GM12878 (cell line): ENCODE data around the gene SPIB. TPM values are rescaled to one million over a fixed set of nuclear protein-coding genes. Genes with fewer than 3 reads are reported as not detected.

Source experiments
- ATAC-seq: fragments of 200-7000 bp; cut with Tn5 transposase; 3 replicates; pipeline ENCODE4 v1.9.1; 2020; ENCODE audit warnings: mild to moderate bottlenecking, moderate library complexity
- BruUV-seq: library from RNA; stranded (reverse); fragments of 400-500 nt; replicated peaks from 2 replicates; lab custom pipeline; 2021; lab: Mats Ljungman, UMichigan
- CTCF ChIA-PET: fragments of 300-600 bp; sonication (Branson Sonifier 250); formaldehyde crosslinking; extraction: SDS; loops from one replicate; lab custom pipeline; 2021; ENCODE audit warnings: inconsistent platforms; lab: Yijun Ruan, JAX
- POLR2A ChIA-PET: fragments of 350-600 bp; formaldehyde crosslinking; extraction: SDS; loops from one replicate; lab custom pipeline; 2021; ENCODE audit warnings: inconsistent platforms; lab: Charles Lee
- RAD21 ChIA-PET: fragments of 300-600 bp; sonication (Branson Sonifier 250); formaldehyde crosslinking; loops from one replicate; lab custom pipeline; 2023; ENCODE audit warnings: antibody characterized with exemption; ENCODE audit not compliant: unreplicated experiment; lab: Charles Lee
- SMC1A ChIA-PET: fragments of 300-600 bp; sonication (Branson Sonifier 250); formaldehyde crosslinking; loops from one replicate; lab custom pipeline; 2023; ENCODE audit not compliant: unreplicated experiment, uncharacterized antibody; lab: Charles Lee
- DNase-seq: peaks from one replicate; pipeline ENCODE4 v3.0.0-alpha.2; 2011; ENCODE audit warnings: low read depth, low spot score
- FAIRE-seq: peaks from 3 replicates; lab custom pipeline; 2011; peaks lifted over from hg19 to GRCh38; lab: Jason Lieb, UNC
- H2AFZ ChIP-seq: 2 replicates; pipeline ENCODE4 v1.6.0; 2011; ENCODE audit warnings: low read depth, low read length, control low read depth; ENCODE audit not compliant: control insufficient read depth
- H3K27ac ChIP-seq: 2 replicates; pipeline ENCODE4 v1.5.1; 2011; ENCODE audit warnings: control low read depth; ENCODE audit not compliant: control insufficient read depth, insufficient read depth
- H3K27me3 ChIP-seq, 2 experiments: replicated peaks in 1 of 2; 2 replicates each; pipeline versions ENCODE4 v1.6.0 to v1.6.1; 2011; ENCODE audit warnings: low read length in 1 of 2; ENCODE audit not compliant: control insufficient read depth in 2 of 2, insufficient read depth in 2 of 2
- H3K36me3 ChIP-seq, 2 experiments: 2 replicates each; pipeline ENCODE4 v1.5.1; 2011; ENCODE audit warnings: low read length in 1 of 2; ENCODE audit not compliant: control insufficient read depth in 2 of 2, insufficient read depth in 2 of 2
- H3K4me1 ChIP-seq: 2 replicates; pipeline ENCODE4 v1.6.1; 2011; ENCODE audit warnings: mild to moderate bottlenecking, low read length, moderate library complexity, mixed read lengths; ENCODE audit not compliant: control insufficient read depth, insufficient read depth
- H3K4me2 ChIP-seq: 2 replicates; pipeline ENCODE4 v1.6.0; 2011; ENCODE audit warnings: control low read depth; ENCODE audit not compliant: control insufficient read depth, insufficient read depth
- H3K4me3 ChIP-seq: fragments of 200-600 bp; sonication (generic); 2 replicates; pipeline ENCODE4 v1.5.1; 2016
- H3K79me2 ChIP-seq: 2 replicates; pipeline ENCODE4 v1.6.0; 2011; ENCODE audit warnings: low read length; ENCODE audit not compliant: control insufficient read depth, insufficient read depth
- H3K9ac ChIP-seq: 2 replicates; pipeline ENCODE4 v1.8.0; 2011; ENCODE audit warnings: low read length, control low read depth, mixed read lengths; ENCODE audit not compliant: control insufficient read depth, insufficient read depth
- H3K9me3 ChIP-seq: replicated peaks from 3 replicates; pipeline ENCODE4 v1.5.1; 2011; ENCODE audit warnings: mild to moderate bottlenecking, low read length; ENCODE audit not compliant: control insufficient read depth, insufficient read depth
- H4K20me1 ChIP-seq: 2 replicates; pipeline ENCODE4 v1.6.0; 2011; ENCODE audit not compliant: control insufficient read depth, insufficient read depth
- BCL11A ChIP-seq: IDR thresholded peaks from 2 replicates; pipeline ENCODE4 v1.6.1; 2011; ENCODE audit warnings: low read depth, low read length
- BHLHE40 ChIP-seq, 2 experiments: fragments of 450-650 bp in 1 of 2; IDR thresholded peaks; 2 replicates each; pipeline ENCODE4 v1.6.1; 2011 to 2017; ENCODE audit warnings: low read depth in 2 of 2, borderline replicate concordance in 1 of 2, improper control_type of control experiment in 1 of 2, low read length in 1 of 2, mild to moderate bottlenecking in 1 of 2
- CHD2 ChIP-seq: IDR thresholded peaks from 2 replicates; pipeline ENCODE4 v1.6.1; 2011; ENCODE audit warnings: low read depth, low read length, improper control_type of control experiment, borderline replicate concordance
- EP300 ChIP-seq, 2 experiments: fragments of 150-350 bp in 1 of 2; IDR thresholded peaks; 2 replicates each; pipeline ENCODE4 v1.6.1; 2011 to 2012; ENCODE audit warnings: low read depth in 2 of 2, low read length in 2 of 2, borderline replicate concordance in 1 of 2, improper control_type of control experiment in 1 of 2, inconsistent platforms in 1 of 2; ENCODE audit not compliant: control insufficient read depth in 1 of 2
- ESRRA ChIP-seq: IDR thresholded peaks from 2 replicates; pipeline ENCODE4 v1.6.1; 2012; ENCODE audit warnings: mild to moderate bottlenecking, low read length, improper control_type of control experiment
- NR2F1 ChIP-seq: fragments of 450-650 bp; conservative IDR thresholded peaks from 2 replicates; pipeline ENCODE4 v1.6.1; 2017; ENCODE audit warnings: mild to moderate bottlenecking
- PAX8 ChIP-seq: fragments of 450-650 bp; IDR thresholded peaks from 2 replicates; pipeline ENCODE4 v1.6.1; 2017; ENCODE audit warnings: mild to moderate bottlenecking, moderate library complexity
- POU2F2 ChIP-seq: IDR thresholded peaks from 3 replicates; pipeline ENCODE4 v1.6.1; 2011; ENCODE audit warnings: low read depth, mild to moderate bottlenecking, low read length, borderline replicate concordance
- RBBP5 ChIP-seq: fragments of 200-600 bp; sonication (generic); conservative IDR thresholded peaks from 2 replicates; pipeline ENCODE4 v1.6.1; 2016
- SIN3A ChIP-seq: IDR thresholded peaks from 2 replicates; pipeline ENCODE4 v1.6.1; 2012; ENCODE audit warnings: low read depth, low read length, improper control_type of control experiment
- SMARCA5 ChIP-seq: fragments of 450-650 bp; IDR thresholded peaks from 2 replicates; pipeline ENCODE4 v1.6.1; 2017; ENCODE audit warnings: mild to moderate bottlenecking
- ZBED1 ChIP-seq: IDR thresholded peaks from 2 replicates; pipeline ENCODE4 v1.6.1; 2016; ENCODE audit warnings: borderline replicate concordance
- WGBS: methylation state at CpG from one replicate; pipeline ENCODE4 v1.1.6; 2016; ENCODE audit warnings: low lambda C conversion rate; ENCODE audit not compliant: insufficient replicate concordance, insufficient coverage; ENCODE audit errors: missing lambda C conversion rate; 5-methylcytosine and 5-hydroxymethylcytosine counted together
- in situ Hi-C: fragments of 300-500 bp; cut with MboI; formaldehyde crosslinking; loops from 9 replicates; pipeline ENCODE4 v1.14.3; 2018; ENCODE audit warnings: mixed read lengths
- intact Hi-C: fragments of 100-400 bp; cut with micrococcal nuclease; formaldehyde crosslinking; loops from one replicate; pipeline ENCODE4 v1.14.2; 2022; ENCODE audit not compliant: unreplicated experiment
- polyA plus RNA-seq, 11 experiments: library from polyadenylated mRNA; depleted of rRNA in 4 of 11; unstranded in 6 of 11; stranded (reverse) in 5 of 11; fragments of >200 nt; fragmentation: Nextera tagmentation in 4 of 11; fragmentation: Illumina TruSeq in 1 of 11; extraction: Ambion mirVana in 4 of 11; extraction: Trizol in 1 of 11; gene quantifications; 1 replicate in 1 of 11; 2 replicates in 10 of 11; pipeline versions ENCODE4 v1.2.1 to v1.2.3, GENCODE V29; 2011 to 2016; ENCODE audit warnings: inconsistent platforms in 2 of 11, missing spikeins in 2 of 11, low read depth in 1 of 11
- total RNA-seq, 4 experiments: library from RNA; depleted of rRNA in 3 of 4; stranded (reverse); fragments of >200 nt in 3 of 4; fragmentation: Illumina TruSeq in 1 of 4; extraction: Trizol in 1 of 4; gene quantifications; 2 replicates each; pipeline versions ENCODE4 v1.2.1 to v1.2.3, GENCODE V29; 2013 to 2021
- TF ChIP-seq, protein P1 (sequence below): fragments of 450-650 bp; IDR thresholded peaks from 2 replicates; pipeline ENCODE4 v1.6.1; 2017; ENCODE audit warnings: mild to moderate bottlenecking, low read depth, inconsistent platforms; ENCODE audit not compliant: poor library complexity, severe bottlenecking

Gene SPIB
- total and polyA plus RNA-seq, 10 of the 15 experiments (the other 5 are each of a cell fraction or from before 2014, with no cell fraction given), result 3.5 to 123 (median 56.0) TPM

DNA sequence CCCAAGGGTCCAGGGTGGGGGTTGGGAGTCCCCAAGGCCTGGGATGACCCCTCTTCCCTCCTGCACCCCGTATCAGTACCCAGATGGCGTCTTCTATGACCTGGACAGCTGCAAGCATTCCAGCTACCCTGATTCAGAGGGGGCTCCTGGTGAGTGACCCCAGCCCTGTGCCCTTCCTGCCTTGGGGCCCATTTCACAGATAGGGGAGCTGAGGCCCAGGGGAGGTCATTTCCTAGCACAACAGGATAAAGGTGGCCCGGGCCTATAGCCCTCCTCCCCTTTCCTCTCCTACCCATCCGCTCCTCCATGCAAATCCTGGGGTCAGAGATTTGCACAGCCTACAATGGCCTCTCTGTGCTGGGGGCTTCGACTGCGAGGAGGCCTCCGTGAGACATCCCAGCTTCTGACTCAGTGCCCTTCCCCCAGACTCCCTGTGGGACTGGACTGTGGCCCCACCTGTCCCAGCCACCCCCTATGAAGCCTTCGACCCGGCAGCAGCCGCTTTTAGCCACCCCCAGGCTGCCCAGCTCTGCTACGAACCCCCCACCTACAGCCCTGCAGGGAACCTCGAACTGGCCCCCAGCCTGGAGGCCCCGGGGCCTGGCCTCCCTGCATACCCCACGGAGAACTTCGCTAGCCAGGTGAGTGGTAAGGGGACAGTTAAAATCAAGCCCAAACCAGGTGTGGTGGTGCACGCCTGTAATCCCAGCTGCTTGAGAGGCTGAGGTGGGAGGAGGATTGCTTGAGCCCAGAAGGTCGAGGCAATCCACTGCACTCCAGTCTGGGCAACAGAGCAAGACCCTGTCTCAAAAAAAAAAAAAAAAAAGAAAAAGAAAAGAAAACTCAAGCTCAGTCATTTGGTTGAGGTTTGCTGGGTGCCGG, 3.9 kb downstream of the SPIB start:
- no TSS peak for BruUV-seq
- peak; percentile 20 for ATAC-seq
- H3K36me3 ChIP-seq, result peaks cover 9 to 10% of the 10 kb centered on the region in 2 experiments; a peak in 3 of 4 replicates

More for the DNA sequence above, 3.9 kb downstream of the SPIB start:
- peak overlapping the region; percentile 57 for H3K27ac ChIP-seq
- in situ Hi-C loops, result no loop called here
- peak overlapping the region; percentile 78 for H3K4me3 ChIP-seq
- H2AFZ ChIP-seq, result no peak overlapping the region
- H3K4me1 ChIP-seq, result peaks cover 25% of the 10 kb centered on the region
- H3K79me2 ChIP-seq, result peaks cover 33% of the 10 kb centered on the region
- 46% methylated on average over 17 of the region's 18 CpGs for WGBS
- intact Hi-C loops, result no loop called here
- H3K27me3 ChIP-seq, result no peaks in the 10 kb centered on the region
- peaks cover 4% of the 10 kb centered on the region for H4K20me1 ChIP-seq
- ChIA-PET RAD21 (interaction anchor here (0.9 to 1.4 kb wide), 3 partner anchors 19 to 65 kb away, joined by 3 read pairs; no protein-coding TSS in a partner anchor), POLR2A (no interaction called here), SMC1A (interaction anchor here (1.0 kb wide), 1 partner anchor 8 kb away, joined by 3 read pairs; no protein-coding TSS in a partner anchor), CTCF (interaction anchor here (1.1 kb wide), 1 partner anchor 9 kb away, joined by 3 read pairs; no protein-coding TSS in a partner anchor)
- peak overlapping the region; percentile 64 for H3K9ac ChIP-seq
- peak overlapping the region; percentile 73 for H3K4me2 ChIP-seq
- no peak for TF ChIP-seq BCL11A
- peak; percentile 77; the same call in 1 of the 2 replicates for TF ChIP-seq ESRRA
- TF ChIP-seq BHLHE40 (IDR thresholded peaks at IDR 0.05; ENCODE audit: borderline replicate concordance in 1 of 2, low read depth in 2 of 2, low read length in 1 of 2), result peak in 1 of 2 experiments; percentile 5; a peak in 1 of 4 replicates
- TF ChIP-seq ZBED1, result no peak
- 0 out of 4 replicates have a peak, but pooled peaks of 1 of the 2 experiments have one; percentile 27 for TF ChIP-seq EP300 (IDR thresholded peaks at IDR 0.05; ENCODE audit: borderline replicate concordance in 1 of 2, control insufficient read depth in 1 of 2, low read depth in 2 of 2, low read length in 2 of 2)
- TF ChIP-seq, protein P1, sequence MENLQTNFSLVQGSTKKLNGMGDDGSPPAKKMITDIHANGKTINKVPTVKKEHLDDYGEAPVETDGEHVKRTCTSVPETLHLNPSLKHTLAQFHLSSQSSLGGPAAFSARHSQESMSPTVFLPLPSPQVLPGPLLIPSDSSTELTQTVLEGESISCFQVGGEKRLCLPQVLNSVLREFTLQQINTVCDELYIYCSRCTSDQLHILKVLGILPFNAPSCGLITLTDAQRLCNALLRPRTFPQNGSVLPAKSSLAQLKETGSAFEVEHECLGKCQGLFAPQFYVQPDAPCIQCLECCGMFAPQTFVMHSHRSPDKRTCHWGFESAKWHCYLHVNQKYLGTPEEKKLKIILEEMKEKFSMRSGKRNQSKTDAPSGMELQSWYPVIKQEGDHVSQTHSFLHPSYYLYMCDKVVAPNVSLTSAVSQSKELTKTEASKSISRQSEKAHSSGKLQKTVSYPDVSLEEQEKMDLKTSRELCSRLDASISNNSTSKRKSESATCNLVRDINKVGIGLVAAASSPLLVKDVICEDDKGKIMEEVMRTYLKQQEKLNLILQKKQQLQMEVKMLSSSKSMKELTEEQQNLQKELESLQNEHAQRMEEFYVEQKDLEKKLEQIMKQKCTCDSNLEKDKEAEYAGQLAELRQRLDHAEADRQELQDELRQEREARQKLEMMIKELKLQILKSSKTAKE, result no peak
- no peak for TF ChIP-seq PAX8
- no peak for TF ChIP-seq SIN3A
- 0 out of 2 replicates have a peak, but pooled peaks have one; percentile 19 for TF ChIP-seq NR2F1
- TF ChIP-seq POU2F2, result peak; percentile 90; the same call in 2 of the 3 replicates
- TF ChIP-seq SMARCA5, result peak; percentile 28; the same call in 1 of the 2 replicates
- TF ChIP-seq CHD2, result 0 out of 2 replicates have a peak, but pooled peaks have one; percentile 33
- TF ChIP-seq RBBP5, result no peak
- DNase-seq (no peak), FAIRE-seq (no peak)
- no peaks in the 10 kb centered on the region for H3K9me3 ChIP-seq
